WERI-Rb-1 (cell line): Measurements from ENCODE around the gene MPP3.
"Not testable (repeated sequence)": the region's sequence is repeated elsewhere in the genome, so short reads cannot be mapped to it uniquely, and the experiment has no call there.

Source experiments
- DNase-seq: peaks from one replicate; pipeline ENCODE4 v3.0.0-alpha.2; 2020
- H3K27ac ChIP-seq: fragments of 250-450 bp; sonication (Bioruptor Pico); 2 replicates; pipeline ENCODE4 v1.5.1; 2020; ENCODE audit warnings: mild to moderate bottlenecking, moderate library complexity
- H3K27me3 ChIP-seq: fragments of 250-450 bp; sonication (Bioruptor Pico); 2 replicates; pipeline ENCODE4 v1.5.1; 2021; ENCODE audit warnings: mild to moderate bottlenecking, low read depth, moderate library complexity; ENCODE audit not compliant: insufficient read depth, severe bottlenecking
- H3K36me3 ChIP-seq: fragments of 250-450 bp; sonication (Bioruptor Pico); 2 replicates; pipeline ENCODE4 v1.5.1; 2020; ENCODE audit warnings: mild to moderate bottlenecking, moderate library complexity
- H3K4me3 ChIP-seq: 2 replicates; pipeline ENCODE4 v1.5.1; 2011; ENCODE audit warnings: low read depth, mild to moderate bottlenecking, control low read depth, low read length
- H3K9me3 ChIP-seq: fragments of 250-450 bp; sonication (Bioruptor Pico); 2 replicates; pipeline ENCODE4 v1.5.1; 2021; ENCODE audit warnings: mild to moderate bottlenecking, moderate library complexity; ENCODE audit not compliant: severe bottlenecking
- CTCF ChIP-seq: IDR thresholded peaks from 2 replicates; pipeline ENCODE4 v1.5.1; 2011; ENCODE audit warnings: low read depth, mild to moderate bottlenecking, control low read depth, inconsistent platforms, low read length

The MPP3 gene

GRCh38 chr17:43808076-43808475 lies 24.9 kb downstream of the MPP3 start:
- Histone ChIP-seq H3K27me3 (no peaks in the 10 kb centered on the region), H3K27ac (no peak overlapping the region), H3K9me3 (no peaks in the 10 kb centered on the region), H3K36me3 (peaks cover 71% of the 10 kb centered on the region), H3K4me3 (no peak overlapping the region)
- TF ChIP-seq CTCF, result no peak
- no peak for DNase-seq

- Histone ChIP-seq H3K4me3 (no peak overlapping the region), H3K9me3 (no peaks in the 10 kb centered on the region), H3K27ac (no peak overlapping the region), H3K36me3 (peaks cover 56% of the 10 kb centered on the region), H3K27me3 (no peaks in the 10 kb centered on the region)
- no peak for DNase-seq
- no peak for TF ChIP-seq CTCF
Measured at GRCh38 chr17:43805117-43805516, 27.8 kb downstream of the MPP3 start.

- TF ChIP-seq CTCF, result no peak
- DNase-seq, result no peak
- H3K9me3 ChIP-seq, result peaks cover 4% of the 10 kb centered on the region
- no peak overlapping the region for H3K27ac ChIP-seq
- H3K27me3 ChIP-seq, result no peaks in the 10 kb centered on the region
- H3K36me3 ChIP-seq, result peaks cover 45% of the 10 kb centered on the region
- H3K4me3 ChIP-seq, result no peak overlapping the region
Measured at GRCh38 chr17:43803758-43804157, 29.2 kb downstream of the MPP3 start.

GRCh38 chr17:43801844-43802243 lies 31.1 kb downstream of the MPP3 start:
- Histone ChIP-seq H3K27ac (no peak overlapping the region), H3K36me3 (peaks cover 30% of the 10 kb centered on the region), H3K9me3 (peaks cover 23% of the 10 kb centered on the region), H3K4me3 (no peak overlapping the region), H3K27me3 (no peaks in the 10 kb centered on the region)
- no peak for TF ChIP-seq CTCF
- DNase-seq, result no peak

- Histone ChIP-seq H3K9me3 (peaks cover 33% of the 10 kb centered on the region), H3K27ac (no peak overlapping the region), H3K36me3 (peaks cover 19% of the 10 kb centered on the region), H3K4me3 (no peak overlapping the region), H3K27me3 (no peaks in the 10 kb centered on the region)
- no peak for TF ChIP-seq CTCF
- DNase-seq, result no peak
Measured at GRCh38 chr17:43800736-43801135, 32.2 kb downstream of the MPP3 start.

- TF ChIP-seq CTCF, result no peak
- peaks cover 8% of the 10 kb centered on the region for H3K36me3 ChIP-seq
Measured at GRCh38 chr17:43799047-43799446, 33.9 kb downstream of the MPP3 start.

GRCh38 chr17:43798024-43798423 lies 34.9 kb downstream of the MPP3 start:
- DNase-seq, H3K27ac ChIP-seq, H3K4me3 ChIP-seq, H3K36me3 ChIP-seq, H3K27me3 ChIP-seq: not testable (repeated sequence)
- peaks cover 54% of the 10 kb centered on the region for H3K9me3 ChIP-seq

More at GRCh38 chr17:43799047-43799446, 33.9 kb downstream of the MPP3 start:
- H3K27me3 ChIP-seq, result no peaks in the 10 kb centered on the region
- no peak overlapping the region for H3K4me3 ChIP-seq
- peaks cover 47% of the 10 kb centered on the region for H3K9me3 ChIP-seq
- DNase-seq, result no peak
- no peak overlapping the region for H3K27ac ChIP-seq

GRCh38 chr17:43792668-43793067 lies 40.3 kb downstream of the MPP3 start:
- not testable (repeated sequence) for DNase-seq, H3K27me3 ChIP-seq

More at GRCh38 chr17:43792668-43793067, 40.3 kb downstream of the MPP3 start:
- peaks cover 43% of the 10 kb centered on the region for H3K9me3 ChIP-seq
- H3K4me3 ChIP-seq, H3K27ac ChIP-seq, H3K36me3 ChIP-seq: not testable (repeated sequence)
